ENCODE measurements around the gene CACNB4.

CACNB4 gene

GRCh38 chr2:152055366-152056108 is 43.3 kb downstream of the CACNB4 start:
- Histone ChIP-seq H3K79me2 (ENCODE audit: insufficient read depth, low read length) (no peaks in the 10 kb centered on the region), H3K4me3 (ENCODE audit: low read depth, low read length, poor library complexity, severe bottlenecking) (no peak overlapping the region), H3K9ac (ENCODE audit: low read length) (no peak overlapping the region), H3K9me3 (ENCODE audit: low read length) (no peaks in the 10 kb centered on the region), H3F3A (ENCODE audit: insufficient read depth, low read length) (no peaks in the 10 kb centered on the region), H3K36me3 (ENCODE audit: insufficient read depth, low read length) (no peaks in the 10 kb centered on the region), H4K20me1 (ENCODE audit: insufficient read depth, low read length) (no peaks in the 10 kb centered on the region), H3K4me2 (ENCODE audit: low read length) (no peak overlapping the region), H3K27ac (ENCODE audit: low read depth, low read length, poor library complexity, severe bottlenecking) (no peak overlapping the region), H3K9me2 (ENCODE audit: low read depth, low read length) (no peaks in the 10 kb centered on the region), H2AFZ (ENCODE audit: low read length) (no peak overlapping the region), H3K27me3 (ENCODE audit: insufficient read depth, low read length) (no peaks in the 10 kb centered on the region), H3K4me1 (ENCODE audit: insufficient read depth, low read length, severe bottlenecking) (no peaks in the 10 kb centered on the region)
- TF ChIP-seq EZH2 (IDR thresholded peaks at IDR 0.05; ENCODE audit: borderline replicate concordance, low read length), result no peak
- TF ChIP-seq, protein P1, sequence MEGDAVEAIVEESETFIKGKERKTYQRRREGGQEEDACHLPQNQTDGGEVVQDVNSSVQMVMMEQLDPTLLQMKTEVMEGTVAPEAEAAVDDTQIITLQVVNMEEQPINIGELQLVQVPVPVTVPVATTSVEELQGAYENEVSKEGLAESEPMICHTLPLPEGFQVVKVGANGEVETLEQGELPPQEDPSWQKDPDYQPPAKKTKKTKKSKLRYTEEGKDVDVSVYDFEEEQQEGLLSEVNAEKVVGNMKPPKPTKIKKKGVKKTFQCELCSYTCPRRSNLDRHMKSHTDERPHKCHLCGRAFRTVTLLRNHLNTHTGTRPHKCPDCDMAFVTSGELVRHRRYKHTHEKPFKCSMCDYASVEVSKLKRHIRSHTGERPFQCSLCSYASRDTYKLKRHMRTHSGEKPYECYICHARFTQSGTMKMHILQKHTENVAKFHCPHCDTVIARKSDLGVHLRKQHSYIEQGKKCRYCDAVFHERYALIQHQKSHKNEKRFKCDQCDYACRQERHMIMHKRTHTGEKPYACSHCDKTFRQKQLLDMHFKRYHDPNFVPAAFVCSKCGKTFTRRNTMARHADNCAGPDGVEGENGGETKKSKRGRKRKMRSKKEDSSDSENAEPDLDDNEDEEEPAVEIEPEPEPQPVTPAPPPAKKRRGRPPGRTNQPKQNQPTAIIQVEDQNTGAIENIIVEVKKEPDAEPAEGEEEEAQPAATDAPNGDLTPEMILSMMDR (IDR thresholded peaks at IDR 0.05; ENCODE audit: low read length), result no peak

DNA sequence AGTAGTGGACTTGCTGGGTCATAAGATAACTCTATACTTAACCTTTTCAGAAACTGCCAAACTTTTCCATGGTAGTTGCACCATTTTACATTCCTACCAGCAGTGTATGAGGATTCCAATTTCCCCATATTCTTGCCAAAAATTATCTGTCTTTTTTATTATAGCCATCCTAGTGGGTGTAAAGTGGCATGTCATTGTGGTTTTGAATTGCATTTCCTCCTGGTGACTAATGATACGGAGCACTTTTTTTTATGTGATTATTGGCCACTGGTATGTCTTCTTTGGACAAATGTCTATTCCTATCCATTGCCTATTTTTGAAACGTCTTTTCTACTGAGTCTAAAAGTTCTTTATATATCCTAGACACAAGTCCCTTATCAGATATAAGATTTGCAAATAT is 44.3 kb downstream of the CACNB4 start:
- Histone ChIP-seq H3K4me1 (ENCODE audit: insufficient read depth, low read length, severe bottlenecking) (no peaks in the 10 kb centered on the region), H3K4me2 (ENCODE audit: low read length) (no peak overlapping the region), H3K9ac (ENCODE audit: low read length) (no peak overlapping the region), H3K27me3 (ENCODE audit: insufficient read depth, low read length) (no peaks in the 10 kb centered on the region), H3K36me3 (ENCODE audit: insufficient read depth, low read length) (no peaks in the 10 kb centered on the region), H3K79me2 (ENCODE audit: insufficient read depth, low read length) (no peaks in the 10 kb centered on the region), H4K20me1 (ENCODE audit: insufficient read depth, low read length) (no peaks in the 10 kb centered on the region), H3F3A (ENCODE audit: insufficient read depth, low read length) (no peaks in the 10 kb centered on the region), H2AFZ (ENCODE audit: low read length) (no peak overlapping the region), H3K27ac (ENCODE audit: low read depth, low read length, poor library complexity, severe bottlenecking) (no peak overlapping the region), H3K9me3 (ENCODE audit: low read length) (no peaks in the 10 kb centered on the region), H3K4me3 (ENCODE audit: low read depth, low read length, poor library complexity, severe bottlenecking) (no peak overlapping the region), H3K9me2 (ENCODE audit: low read depth, low read length) (no peaks in the 10 kb centered on the region)
- TF ChIP-seq, protein P1 (IDR thresholded peaks at IDR 0.05; ENCODE audit: low read length), result no peak
- no peak for TF ChIP-seq EZH2 (IDR thresholded peaks at IDR 0.05; ENCODE audit: borderline replicate concordance, low read length)

DNA sequence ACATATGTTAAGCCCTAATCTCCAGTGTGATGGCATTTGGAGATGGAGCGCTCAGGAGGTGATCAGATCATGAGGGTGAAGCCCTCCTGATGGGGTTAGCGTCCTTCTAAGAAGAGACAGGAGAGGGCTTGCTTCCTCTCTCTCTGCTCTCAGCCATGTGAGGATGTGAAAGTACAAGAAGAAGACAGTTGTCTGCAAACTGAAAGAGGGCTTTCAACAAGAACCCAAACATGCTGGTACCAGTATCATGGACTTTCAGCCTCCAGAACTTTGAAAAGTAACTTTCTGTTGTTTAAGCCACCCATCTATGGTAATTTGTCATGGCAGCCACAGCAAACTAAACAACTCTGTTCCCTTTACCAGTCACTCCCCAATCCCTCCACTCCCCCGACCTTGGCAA is 47.4 kb downstream of the CACNB4 start:
- Histone ChIP-seq H3K4me3 (ENCODE audit: low read depth, low read length, poor library complexity, severe bottlenecking) (no peak overlapping the region), H3K27me3 (ENCODE audit: insufficient read depth, low read length) (no peaks in the 10 kb centered on the region), H3K4me1 (ENCODE audit: insufficient read depth, low read length, severe bottlenecking) (no peaks in the 10 kb centered on the region)

More for the DNA sequence above, 47.4 kb downstream of the CACNB4 start:
- H3K4me2 ChIP-seq (ENCODE audit: low read length), result no peak overlapping the region
- H3K9me2 ChIP-seq (ENCODE audit: low read depth, low read length), result no peaks in the 10 kb centered on the region
- no peak overlapping the region for H2AFZ ChIP-seq (ENCODE audit: low read length)
- H4K20me1 ChIP-seq (ENCODE audit: insufficient read depth, low read length), result no peaks in the 10 kb centered on the region
- no peaks in the 10 kb centered on the region for H3F3A ChIP-seq (ENCODE audit: insufficient read depth, low read length)
- no peak overlapping the region for H3K9ac ChIP-seq (ENCODE audit: low read length)
- no peaks in the 10 kb centered on the region for H3K9me3 ChIP-seq (ENCODE audit: low read length)
- H3K27ac ChIP-seq (ENCODE audit: low read depth, low read length, poor library complexity, severe bottlenecking), result no peak overlapping the region
- no peaks in the 10 kb centered on the region for H3K79me2 ChIP-seq (ENCODE audit: insufficient read depth, low read length)
- no peaks in the 10 kb centered on the region for H3K36me3 ChIP-seq (ENCODE audit: insufficient read depth, low read length)
- TF ChIP-seq EZH2 (IDR thresholded peaks at IDR 0.05; ENCODE audit: borderline replicate concordance, low read length), result no peak
- TF ChIP-seq, protein P1 (IDR thresholded peaks at IDR 0.05; ENCODE audit: low read length), result no peak
